ENCODE results near the gene LINGO1. TPM values are rescaled to one million over a fixed set of nuclear protein-coding genes. Genes with fewer than 3 reads are reported as not detected.

The LINGO1 gene
- total RNA-seq, 6 experiments from 2014 or later, result 0.31 to 1.2 (median 0.39) TPM

DNA sequence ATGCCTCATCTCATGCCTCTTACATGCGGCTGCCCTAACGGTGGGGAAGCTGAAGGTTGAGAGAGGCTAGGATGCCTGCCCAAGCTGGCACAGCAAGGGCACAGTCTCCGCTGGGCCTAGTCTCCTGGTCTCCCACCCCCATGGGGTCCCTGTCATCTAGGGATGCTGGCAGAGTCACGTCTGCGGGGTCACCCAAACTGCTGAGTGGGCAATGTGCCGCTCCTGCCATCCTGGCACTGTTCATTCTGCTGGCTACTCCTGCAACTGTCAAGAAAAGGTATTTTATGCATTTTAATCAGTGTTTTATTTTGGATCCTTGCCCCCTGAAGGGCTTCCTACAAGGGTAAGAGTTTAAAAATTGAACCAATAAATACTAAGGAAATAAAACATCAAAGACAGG is 12.8 kb downstream of the LINGO1 start:
- no peak overlapping the region for H3K27ac ChIP-seq
- WGBS (ENCODE audit: insufficient coverage, low coverage, low lambda C conversion rate, missing lambda C conversion rate), result 20% methylated on average over 1 of the region's 6 CpGs
- no peaks in the 10 kb centered on the region for H3K4me1 ChIP-seq
- no peak overlapping the region for H3K4me3 ChIP-seq
- ATAC-seq, result no peak
- no peaks in the 10 kb centered on the region for H3K36me3 ChIP-seq
- DNase-seq, result no peak
- TF ChIP-seq POLR2A (IDR thresholded peaks at IDR 0.05), result no peak
- TF ChIP-seq, protein P1, sequence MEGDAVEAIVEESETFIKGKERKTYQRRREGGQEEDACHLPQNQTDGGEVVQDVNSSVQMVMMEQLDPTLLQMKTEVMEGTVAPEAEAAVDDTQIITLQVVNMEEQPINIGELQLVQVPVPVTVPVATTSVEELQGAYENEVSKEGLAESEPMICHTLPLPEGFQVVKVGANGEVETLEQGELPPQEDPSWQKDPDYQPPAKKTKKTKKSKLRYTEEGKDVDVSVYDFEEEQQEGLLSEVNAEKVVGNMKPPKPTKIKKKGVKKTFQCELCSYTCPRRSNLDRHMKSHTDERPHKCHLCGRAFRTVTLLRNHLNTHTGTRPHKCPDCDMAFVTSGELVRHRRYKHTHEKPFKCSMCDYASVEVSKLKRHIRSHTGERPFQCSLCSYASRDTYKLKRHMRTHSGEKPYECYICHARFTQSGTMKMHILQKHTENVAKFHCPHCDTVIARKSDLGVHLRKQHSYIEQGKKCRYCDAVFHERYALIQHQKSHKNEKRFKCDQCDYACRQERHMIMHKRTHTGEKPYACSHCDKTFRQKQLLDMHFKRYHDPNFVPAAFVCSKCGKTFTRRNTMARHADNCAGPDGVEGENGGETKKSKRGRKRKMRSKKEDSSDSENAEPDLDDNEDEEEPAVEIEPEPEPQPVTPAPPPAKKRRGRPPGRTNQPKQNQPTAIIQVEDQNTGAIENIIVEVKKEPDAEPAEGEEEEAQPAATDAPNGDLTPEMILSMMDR (IDR thresholded peaks at IDR 0.05), result no peak
- intact Hi-C loops (cut with DNase I), result no loop called here
- no peaks in the 10 kb centered on the region for H3K27me3 ChIP-seq
- H3K9me3 ChIP-seq, result no peaks in the 10 kb centered on the region

DNA sequence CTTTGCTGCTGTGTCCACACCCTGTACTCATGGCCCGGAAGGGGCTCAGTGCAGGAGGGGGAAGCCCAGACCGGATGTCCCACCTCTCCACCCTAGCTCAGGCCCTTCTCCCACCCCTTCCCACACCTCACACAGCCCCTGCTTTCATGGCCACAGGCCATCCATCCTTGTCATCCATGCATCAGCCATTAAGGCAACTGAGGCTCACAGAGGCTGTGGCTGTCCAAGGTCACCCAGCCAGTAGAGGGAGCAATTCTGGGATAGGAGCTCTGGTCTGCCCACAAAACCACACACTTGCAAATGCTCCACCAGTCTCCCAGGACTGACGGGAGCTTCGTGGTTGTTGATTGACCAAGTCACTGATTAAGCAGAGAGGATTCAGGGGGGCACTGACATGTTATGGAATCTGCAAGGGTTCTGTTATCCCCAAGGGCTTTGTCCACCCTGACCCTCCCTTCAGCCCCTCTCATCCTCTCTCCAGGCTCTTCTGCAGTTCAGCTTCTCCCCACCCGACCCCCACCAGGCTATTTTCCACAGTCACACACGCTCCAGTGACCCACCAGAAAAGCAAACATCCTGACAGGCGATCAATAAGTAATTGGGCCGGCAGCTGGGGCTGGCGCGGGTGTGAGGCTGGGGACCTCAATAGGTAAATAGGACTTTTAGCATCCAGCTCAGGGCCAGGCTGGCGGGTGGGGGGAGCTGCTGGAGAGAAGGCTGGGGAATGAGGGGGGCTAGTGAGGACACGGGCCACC is 15.1 kb downstream of the LINGO1 start:
- DNase-seq, result no peak
- no peaks in the 10 kb centered on the region for H3K9me3 ChIP-seq
- no peak overlapping the region for H3K27ac ChIP-seq
- H3K27me3 ChIP-seq, result no peaks in the 10 kb centered on the region
- H3K4me3 ChIP-seq, result no peak overlapping the region
- peak; percentile 8 to 66 (median 50) for ATAC-seq
- 41% methylated on average over 8 of the region's 12 CpGs for WGBS (ENCODE audit: insufficient coverage, low coverage, low lambda C conversion rate, missing lambda C conversion rate)
- intact Hi-C loops (cut with DNase I), result no loop called here
- no peaks in the 10 kb centered on the region for H3K4me1 ChIP-seq
- H3K36me3 ChIP-seq, result no peaks in the 10 kb centered on the region
- TF ChIP-seq POLR2A (IDR thresholded peaks at IDR 0.05), result no peak
- TF ChIP-seq, protein P1 (IDR thresholded peaks at IDR 0.05), result peak; percentile 23 to 52 (median 28)

DNA sequence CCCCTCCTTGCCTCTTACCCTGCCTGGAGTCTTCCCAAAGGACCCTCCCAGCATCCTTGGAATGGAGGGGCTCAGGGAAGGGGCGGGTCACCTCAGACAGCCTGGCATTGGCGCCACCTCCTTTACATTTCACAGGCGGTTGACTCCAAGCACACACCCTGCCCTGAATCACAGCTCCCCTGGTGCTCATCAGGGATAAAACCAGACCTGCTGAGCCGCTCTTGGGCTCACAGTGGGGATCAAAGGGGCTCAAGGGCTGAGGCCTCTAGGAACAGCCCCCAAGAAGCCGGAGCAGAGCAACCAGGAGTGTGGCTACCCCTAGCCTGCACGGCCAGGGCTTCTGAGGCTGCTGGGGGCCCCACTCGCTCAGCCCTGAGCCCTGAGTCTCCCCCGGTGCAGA is 16.6 kb downstream of the LINGO1 start:
- H3K36me3 ChIP-seq, result no peaks in the 10 kb centered on the region
- DNase-seq (no peak), ATAC-seq (no peak)
- intact Hi-C loops (cut with DNase I), result no loop called here
- no peak overlapping the region for H3K4me3 ChIP-seq
- no peaks in the 10 kb centered on the region for H3K4me1 ChIP-seq
- no peaks in the 10 kb centered on the region for H3K9me3 ChIP-seq
- 60% methylated on average over 1 of the region's 8 CpGs for WGBS (ENCODE audit: insufficient coverage, low coverage, low lambda C conversion rate, missing lambda C conversion rate)
- TF ChIP-seq, protein P1 (IDR thresholded peaks at IDR 0.05), result no peak
- no peak for TF ChIP-seq POLR2A (IDR thresholded peaks at IDR 0.05)
- H3K27me3 ChIP-seq, result no peaks in the 10 kb centered on the region
- H3K27ac ChIP-seq, result no peak overlapping the region

DNA sequence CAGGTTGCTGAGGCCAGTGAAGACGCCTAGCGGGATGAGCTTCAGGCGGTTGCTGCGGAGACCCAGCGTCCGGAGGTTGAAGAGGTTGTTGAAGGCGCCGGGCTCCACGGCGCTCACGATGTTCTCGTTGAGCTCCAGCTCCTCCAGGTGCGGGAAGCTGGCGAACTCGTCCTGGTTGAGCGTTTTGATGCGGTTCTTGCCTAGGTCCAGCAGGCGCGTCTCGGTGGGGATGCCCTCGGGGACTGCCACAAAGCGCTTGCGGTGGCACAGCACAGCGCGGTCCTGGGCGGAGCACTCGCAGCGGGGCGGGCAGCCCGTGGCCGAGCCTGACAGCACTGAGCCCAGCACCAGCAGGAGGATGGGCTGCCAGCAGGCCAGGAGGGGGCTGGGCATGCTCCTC is 17.2 kb downstream of the LINGO1 start:
- intact Hi-C loops (cut with DNase I), result no loop called here
- no peak for ATAC-seq
- no peak for TF ChIP-seq POLR2A (IDR thresholded peaks at IDR 0.05)
- TF ChIP-seq, protein P1 (IDR thresholded peaks at IDR 0.05), result no peak
- H3K27ac ChIP-seq, result no peak overlapping the region
- DNase-seq, result no peak
- WGBS (ENCODE audit: insufficient coverage, low coverage, low lambda C conversion rate, missing lambda C conversion rate), result no CpG with 5 or more reads among the region's 31 CpGs
- no peak overlapping the region for H3K4me3 ChIP-seq
- no peaks in the 10 kb centered on the region for H3K27me3 ChIP-seq
- no peaks in the 10 kb centered on the region for H3K9me3 ChIP-seq
- H3K36me3 ChIP-seq, result no peaks in the 10 kb centered on the region
- H3K4me1 ChIP-seq, result no peaks in the 10 kb centered on the region

Data from right lobe of liver (tissue), 6 donors.